Loucy (cell line): Measurements from ENCODE around the gene GTF3C1.

Experiments used
- H2AFZ ChIP-seq: fragments of 200-600 bp; sonication (generic); 2 replicates; pipeline ENCODE4 v1.6.0; 2016; ENCODE audit warnings: antibody characterized with exemption, mild to moderate bottlenecking, low read length, moderate library complexity
- H3F3A ChIP-seq: fragments of 200-600 bp; 2 replicates; pipeline ENCODE4 v1.6.0; 2016; ENCODE audit warnings: antibody characterized with exemption, low read depth, mild to moderate bottlenecking
- H3K27me3 ChIP-seq: fragments of 200-600 bp; sonication (generic); 2 replicates; pipeline ENCODE4 v1.6.1; 2014; ENCODE audit warnings: low read length, mild to moderate bottlenecking; ENCODE audit not compliant: insufficient read depth, poor library complexity, severe bottlenecking
- H3K36me3 ChIP-seq: fragments of 200-600 bp; sonication (generic); 2 replicates; pipeline ENCODE4 v1.6.1; 2016; ENCODE audit warnings: low read length; ENCODE audit not compliant: insufficient read depth
- H3K4me1 ChIP-seq: fragments of 200-600 bp; sonication (generic); 2 replicates; pipeline ENCODE4 v1.5.1; 2014; ENCODE audit warnings: low read length, mild to moderate bottlenecking; ENCODE audit not compliant: insufficient read depth, poor library complexity, severe bottlenecking
- H3K4me2 ChIP-seq: fragments of 200-600 bp; sonication (generic); 2 replicates; pipeline ENCODE4 v1.6.0; 2014; ENCODE audit warnings: antibody characterized with exemption, low read length, low read depth, mild to moderate bottlenecking; ENCODE audit not compliant: poor library complexity, severe bottlenecking
- H3K4me3 ChIP-seq: fragments of 200-600 bp; sonication (generic); 2 replicates; pipeline ENCODE4 v1.5.1; 2014; ENCODE audit warnings: low read length, mild to moderate bottlenecking, mixed read lengths; ENCODE audit not compliant: poor library complexity, severe bottlenecking
- H3K79me2 ChIP-seq: fragments of 200-600 bp; sonication (generic); 2 replicates; pipeline ENCODE4 v1.6.1; 2014; ENCODE audit warnings: low read length; ENCODE audit not compliant: insufficient read depth
- H3K9ac ChIP-seq: fragments of 200-600 bp; sonication (generic); 2 replicates; pipeline ENCODE4 v1.6.0; 2014; ENCODE audit warnings: mild to moderate bottlenecking, low read depth, low read length, moderate library complexity; ENCODE audit not compliant: poor library complexity, severe bottlenecking
- H3K9me2 ChIP-seq: fragments of 200-600 bp; sonication (generic); replicated peaks from 2 replicates; pipeline ENCODE4 v1.6.1; 2016; ENCODE audit warnings: low read depth, low read length, mixed read lengths
- H3K9me3 ChIP-seq: fragments of 200-600 bp; sonication (generic); 2 replicates; pipeline ENCODE4 v1.6.1; 2014; ENCODE audit warnings: mild to moderate bottlenecking, antibody characterized with exemption, low read length, low read depth; ENCODE audit not compliant: insufficient read depth
- H4K20me1 ChIP-seq: fragments of 200-600 bp; sonication (generic); 2 replicates; pipeline ENCODE4 v1.6.0; 2014; ENCODE audit warnings: antibody characterized with exemption, low read length, mild to moderate bottlenecking; ENCODE audit not compliant: insufficient read depth, poor library complexity, severe bottlenecking
- CTCF ChIP-seq: fragments of 200-600 bp; sonication (generic); conservative IDR thresholded peaks from 2 replicates; pipeline ENCODE4 v1.5.1; 2014; ENCODE audit warnings: mild to moderate bottlenecking, antibody characterized with exemption, low read length
- EZH2phosphoT487 ChIP-seq: fragments of 200-600 bp; IDR thresholded peaks from 2 replicates; pipeline ENCODE4 v1.6.1; 2018; ENCODE audit warnings: antibody characterized with exemption, mild to moderate bottlenecking, moderate library complexity, borderline replicate concordance

Gene GTF3C1

DNA sequence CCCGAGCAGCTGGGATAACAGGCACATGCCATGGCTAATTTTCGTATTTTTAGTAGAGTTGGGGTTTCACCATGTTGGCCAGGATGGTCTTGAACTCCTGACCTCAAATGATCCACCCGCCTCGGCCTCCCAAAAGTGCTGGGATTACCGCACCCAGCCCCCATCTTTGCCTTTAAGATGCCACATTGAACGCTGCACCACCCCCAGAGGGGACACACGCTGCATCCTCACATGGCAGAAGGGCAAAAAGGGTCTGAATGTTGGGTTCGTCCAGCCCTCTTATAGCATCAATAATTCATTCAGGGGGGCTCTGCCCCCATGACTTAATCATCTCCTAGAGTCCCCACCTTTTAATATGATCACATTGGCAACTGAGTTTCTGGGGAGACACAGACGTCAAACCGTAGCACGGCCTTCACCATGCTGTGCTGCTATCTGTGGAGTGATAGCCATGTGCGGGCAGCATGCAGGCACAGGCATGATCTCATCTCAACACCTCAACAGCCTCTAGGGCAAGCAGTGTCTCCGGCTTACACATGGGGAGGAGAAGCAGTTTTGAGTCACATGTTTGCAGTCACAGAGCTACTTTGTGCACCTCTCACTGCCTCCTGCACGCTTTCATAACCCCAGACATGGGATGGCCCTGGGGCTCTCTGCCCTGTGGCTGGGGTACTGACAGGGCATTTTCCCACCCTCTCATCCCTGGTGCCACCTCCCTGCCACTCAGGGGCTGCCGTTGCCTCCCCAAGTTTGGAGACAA lies 117.8 kb downstream of the GTF3C1 start:
- no peaks in the 10 kb centered on the region for H3K9me3 ChIP-seq
- TF ChIP-seq EZH2phosphoT487 (no peak), CTCF (no peak)
- no peak overlapping the region for H2AFZ ChIP-seq
- H3K9ac ChIP-seq: peak overlapping the region; percentile 49
- peaks cover 52% of the 10 kb centered on the region for H3K4me1 ChIP-seq
- no peaks in the 10 kb centered on the region for H4K20me1 ChIP-seq
- no peaks in the 10 kb centered on the region for H3K27me3 ChIP-seq
- H3K4me3 ChIP-seq: no peak overlapping the region
- H3F3A ChIP-seq: no peaks in the 10 kb centered on the region
- H3K79me2 ChIP-seq: no peaks in the 10 kb centered on the region
- H3K9me2 ChIP-seq: no peaks in the 10 kb centered on the region
- H3K4me2 ChIP-seq: peak overlapping the region; percentile 40
- H3K36me3 ChIP-seq: no peaks in the 10 kb centered on the region

- Histone ChIP-seq H3K27me3 (no peaks in the 10 kb centered on the region), H3K9ac (no peak overlapping the region), H3K9me3 (no peaks in the 10 kb centered on the region), H3K9me2 (no peaks in the 10 kb centered on the region), H2AFZ (no peak overlapping the region), H3K4me3 (no peak overlapping the region), H3K36me3 (no peaks in the 10 kb centered on the region), H4K20me1 (no peaks in the 10 kb centered on the region), H3F3A (no peaks in the 10 kb centered on the region), H3K4me2 (peak overlapping the region; percentile 38), H3K4me1 (peaks cover 61% of the 10 kb centered on the region), H3K79me2 (no peaks in the 10 kb centered on the region)
- TF ChIP-seq CTCF (no peak), EZH2phosphoT487 (no peak)
These were observed 118.7 kb downstream of the GTF3C1 start for GRCh38 chr16:27430923-27431484.

GRCh38 chr16:27430512-27430911 lies 119.2 kb downstream of the GTF3C1 start:
- TF ChIP-seq EZH2phosphoT487: no peak
- TF ChIP-seq CTCF: no peak
- Histone ChIP-seq H3K36me3 (no peaks in the 10 kb centered on the region), H3K4me3 (no peak overlapping the region), H3K9ac (no peak overlapping the region), H3K9me2 (no peaks in the 10 kb centered on the region), H3K4me2 (no peak overlapping the region), H4K20me1 (no peaks in the 10 kb centered on the region), H3K4me1 (peaks cover 61% of the 10 kb centered on the region), H3F3A (no peaks in the 10 kb centered on the region), H3K27me3 (no peaks in the 10 kb centered on the region), H3K79me2 (no peaks in the 10 kb centered on the region), H3K9me3 (no peaks in the 10 kb centered on the region), H2AFZ (no peak overlapping the region)
